Adrenal gland (tissue), 12 donors: ENCODE results near the gene LRRC14B. TPM values are rescaled to one million over a fixed set of nuclear protein-coding genes. Genes with fewer than 3 reads are reported as not detected.

Experiments
- DNase-seq, 7 donors: peaks; one replicate each; pipeline ENCODE4 v3.0.0-alpha.2; 2019 to 2020
- H3K27ac ChIP-seq, 5 donors: fragments of 200-600 bp; sonication (generic) in 4 of 5; 1 replicate in 3 of 5; 2 replicates in 2 of 5; pipeline versions ENCODE4 v1.5.1 to v1.8.0; 2016 to 2020; ENCODE audit warnings: mild to moderate bottlenecking in 1 of 5
- H3K27me3 ChIP-seq: fragments of 200-600 bp; 2 replicates; pipeline ENCODE4 v1.8.0; 2021
- H3K36me3 ChIP-seq, 2 donors: fragments of 200-600 bp; replicated peaks in 1 of 2; 1 replicate in 1 of 2; 2 replicates in 1 of 2; pipeline versions ENCODE4 v1.5.1 to v1.8.0; 2018 to 2022
- H3K4me1 ChIP-seq, 2 donors: fragments of 200-600 bp; replicated peaks in 1 of 2; 1 replicate in 1 of 2; 2 replicates in 1 of 2; pipeline versions ENCODE4 v1.5.1 to v1.8.0; 2018 to 2021
- H3K4me3 ChIP-seq, 4 donors: fragments of 200-600 bp; sonication (generic) in 3 of 4; one replicate each; pipeline ENCODE4 v1.5.1; 2016 to 2018
- H3K9me3 ChIP-seq, 3 donors: fragments of 200-600 bp; sonication (generic) in 1 of 3; replicated peaks in 1 of 3; 1 replicate in 2 of 3; 2 replicates in 1 of 3; pipeline versions ENCODE4 v1.5.1 to v1.8.0; 2016 to 2021
- CTCF ChIP-seq, 6 experiments: fragments of 450-650 bp in 4 of 6; fragments of 200-600 bp in 2 of 6; sonication (generic) in 1 of 6; IDR thresholded peaks; 1 replicate in 5 of 6; 2 replicates in 1 of 6; pipeline versions ENCODE4 v1.5.1 to v1.8.0; 2016 to 2021; ENCODE audit warnings: antibody characterized with exemption in 6 of 6, mild to moderate bottlenecking in 2 of 6, moderate library complexity in 1 of 6
- POLR2A ChIP-seq, 2 donors: fragments of 450-650 bp; IDR thresholded peaks; one replicate each; pipeline ENCODE4 v1.6.1; 2017; ENCODE audit warnings: antibody characterized with exemption in 2 of 2, mild to moderate bottlenecking in 2 of 2, moderate library complexity in 1 of 2
- WGBS, 4 donors: extraction: QIAGEN DNeasy Blood & Tissue Kit in 2 of 4; methylation state at CpG; one replicate each; pipeline versions ENCODE4 v1.1.5 to v1.1.7; 2013 to 2017; 5-methylcytosine and 5-hydroxymethylcytosine counted together
- intact Hi-C, 2 donors: fragments of 100-400 bp; cut with DNase I; formaldehyde crosslinking; loops; one replicate each; pipeline versions ENCODE4 v1.14.1 to v1.15.0; 2022 to 2023
- polyA plus RNA-seq, 3 donors: library from polyadenylated mRNA; stranded (reverse); fragments of 200-250 nt in 2 of 3; fragments of 350-450 nt in 1 of 3; fragmentation: Illumina TruSeq in 1 of 3; extraction: RNeasy Lipid Tissue Mini Kit (QIAGEN cat#74804) in 1 of 3; gene quantifications; one replicate each; pipeline ENCODE4 v1.2.3, GENCODE V29; 2013 to 2014
- total RNA-seq, 9 donors: library from RNA; depleted of rRNA in 4 of 9; stranded (reverse); fragments of >200 nt in 4 of 9; fragments of 120-200 nt in 1 of 9; fragmentation: NEBNext Ultra II Directional in 1 of 9; extraction: Animal tissue kit (Norgen Biotek cat#: 25700) in 1 of 9; gene quantifications; one replicate each; pipeline versions ENCODE4 v1.1.0 to v1.2.4, GENCODE V29; 2013 to 2023
- donor health status: healthy with polysubstance abuse.
- donor health status: Bipolar disorder and iron deficiency.
- donor health status: DM: yes; HTN: yes; CAD: no.
- donor health status: DM: no; HTN: no; CAD: no.
- donor health status: DM: no; HTN: no; CAD: no.
- donor health status: DM: yes; HTN: yes; CAD: no.

The LRRC14B gene
- total and polyA plus RNA-seq, 12 donors = 0.11 TPM; not detected in 11

DNA sequence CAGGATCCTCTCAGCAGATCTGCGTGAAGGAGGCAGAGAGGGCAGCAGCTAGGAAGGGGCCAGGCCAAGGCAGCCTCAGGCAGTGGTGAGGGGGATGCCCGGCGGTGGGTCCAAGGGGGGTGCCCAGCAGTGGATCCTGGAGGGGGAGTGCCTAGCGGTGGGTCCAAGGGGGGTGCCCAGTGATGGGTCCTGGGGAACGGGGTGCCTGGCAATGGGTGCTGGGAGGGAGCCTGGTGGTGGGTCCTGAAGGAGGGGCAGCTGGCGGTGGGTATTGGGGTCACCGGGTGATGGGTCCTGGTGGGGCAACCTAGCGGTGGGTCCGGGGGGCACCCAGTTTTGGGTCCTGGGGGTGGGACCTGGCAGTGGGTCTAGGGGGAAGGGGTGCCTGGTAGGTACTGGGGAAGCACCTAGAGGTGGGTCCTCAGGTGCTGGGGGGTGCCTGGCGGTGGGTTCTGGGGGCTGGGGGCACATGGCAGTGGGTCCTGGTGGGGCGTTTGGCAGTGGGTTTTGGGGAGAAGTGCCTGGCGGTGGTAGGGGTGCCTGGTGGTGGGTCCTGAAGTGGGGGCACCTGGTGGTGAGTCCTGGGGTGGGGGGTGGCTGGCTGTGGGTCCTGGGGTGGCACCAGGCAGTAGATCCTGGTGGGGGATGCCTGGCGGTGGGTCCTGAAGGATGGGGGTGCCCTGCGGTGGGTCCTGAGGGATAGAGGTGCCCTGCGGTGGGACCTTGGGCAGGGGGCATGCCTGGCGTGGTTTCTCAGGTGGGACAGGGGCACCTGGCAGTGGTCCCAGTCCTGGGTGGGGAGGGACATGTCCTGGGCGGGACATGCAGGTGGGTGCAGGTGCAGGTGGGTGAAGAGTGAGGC is 1.9 kb downstream of the LRRC14B start:
- WGBS, 4 donors = 84 to 87% (median 86%) methylated on average over 9 to 17 of the region's 17 CpGs
- TF ChIP-seq POLR2A (IDR thresholded peaks at IDR 0.05) (no peak), CTCF (IDR thresholded peaks at IDR 0.05) (no peak)
- intact Hi-C loops = no loop called here

DNA sequence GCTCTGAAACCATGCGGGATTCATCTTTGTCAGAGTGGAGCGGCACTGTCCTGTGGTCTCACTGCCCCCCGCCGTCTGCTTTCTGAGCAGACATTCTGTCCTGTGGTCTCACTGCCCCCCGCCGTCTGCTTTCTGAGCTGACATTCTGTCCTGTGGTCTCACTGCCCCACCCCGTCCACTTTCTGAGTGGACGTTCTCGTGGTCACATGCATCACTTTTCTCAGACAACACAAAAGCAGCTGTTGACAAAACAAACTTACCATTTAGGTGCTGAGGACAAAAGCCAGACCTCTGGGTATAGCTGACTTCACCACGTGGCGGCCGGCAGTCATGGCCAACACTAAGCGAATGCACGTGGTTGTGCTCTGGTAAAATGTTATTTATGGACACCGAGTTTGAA is 2.8 kb downstream of the LRRC14B start:
- Histone ChIP-seq H3K27ac (no peak overlapping the region), H3K4me3 (no peak overlapping the region), H3K36me3 (no peaks in the 10 kb centered on the region), H3K4me1 (no peaks in the 10 kb centered on the region), H3K27me3 (no peaks in the 10 kb centered on the region), H3K9me3 (no peaks in the 10 kb centered on the region)
- WGBS, 4 donors = 87 to 94% (median 90%) methylated on average over 15 of the region's 15 CpGs
- intact Hi-C loops = no loop called here
- no peak for DNase-seq
- no peak for TF ChIP-seq POLR2A (IDR thresholded peaks at IDR 0.05)
- TF ChIP-seq CTCF (IDR thresholded peaks at IDR 0.05) = no peak

More for the DNA sequence above, 1.9 kb downstream of the LRRC14B start:
- DNase-seq = no peak
- Histone ChIP-seq H3K27ac (no peak overlapping the region), H3K4me3 (no peak overlapping the region), H3K27me3 (no peaks in the 10 kb centered on the region), H3K36me3 (no peaks in the 10 kb centered on the region), H3K9me3 (no peaks in the 10 kb centered on the region), H3K4me1 (peaks cover 0 to 2% of the 10 kb centered on the region in 2 donors)

GRCh38 chr5:194603-195209 is 3.4 kb downstream of the LRRC14B start:
- no peak for DNase-seq
- H3K4me1 ChIP-seq = no peaks in the 10 kb centered on the region
- H3K4me3 ChIP-seq = no peak overlapping the region
- no peaks in the 10 kb centered on the region for H3K27me3 ChIP-seq
- intact Hi-C loops = no loop called here
- no peak overlapping the region for H3K27ac ChIP-seq
- WGBS, 4 donors = 94 to 96% (median 95%) methylated on average over 34 to 36 of the region's 36 CpGs
- no peak for TF ChIP-seq POLR2A (IDR thresholded peaks at IDR 0.05)
- no peak for TF ChIP-seq CTCF (IDR thresholded peaks at IDR 0.05)
- no peaks in the 10 kb centered on the region for H3K9me3 ChIP-seq
- no peaks in the 10 kb centered on the region for H3K36me3 ChIP-seq

DNA sequence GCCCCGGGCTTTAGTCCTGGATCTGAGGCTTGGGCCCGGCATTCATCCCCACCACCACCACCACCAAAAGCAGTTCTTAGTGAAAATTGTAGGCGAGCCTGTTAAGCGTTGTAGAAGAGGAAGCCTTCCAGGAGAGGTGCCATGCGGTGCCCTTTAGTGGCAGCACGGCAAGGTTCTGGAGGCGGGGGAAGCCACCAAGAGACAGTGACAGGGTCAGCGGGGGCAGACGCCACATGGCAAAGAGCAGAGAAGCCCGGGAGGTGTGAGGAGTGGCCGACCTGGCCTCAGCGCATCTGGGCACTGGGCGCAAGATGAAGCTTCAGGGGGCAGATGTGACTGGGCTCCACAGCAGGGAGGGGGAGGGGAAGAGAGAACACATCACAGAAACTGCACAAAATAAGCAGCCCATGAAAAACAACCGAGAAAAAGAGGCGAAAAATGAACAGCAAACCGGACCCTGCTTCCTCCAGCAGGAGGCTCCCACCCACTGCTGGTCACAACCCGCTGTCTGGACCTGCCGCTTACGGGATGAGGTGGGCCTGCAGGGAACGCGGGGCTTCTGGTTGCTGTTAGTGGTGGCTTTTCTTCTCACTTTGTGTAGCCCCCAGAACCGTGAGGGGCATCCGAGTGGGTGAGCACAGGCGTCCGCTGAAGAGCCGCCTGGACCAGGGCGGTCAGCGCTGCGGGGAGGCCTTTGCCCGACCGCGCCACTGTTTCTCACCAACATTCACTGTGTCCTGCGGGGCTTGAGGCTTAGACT is 4.3 kb downstream of the LRRC14B start:
- intact Hi-C loops = no loop called here
- no peak for TF ChIP-seq CTCF (IDR thresholded peaks at IDR 0.05)
- no peak for TF ChIP-seq POLR2A (IDR thresholded peaks at IDR 0.05)
- Histone ChIP-seq H3K27me3 (no peaks in the 10 kb centered on the region), H3K27ac (no peak overlapping the region), H3K4me3 (no peak overlapping the region), H3K36me3 (no peaks in the 10 kb centered on the region), H3K9me3 (no peaks in the 10 kb centered on the region), H3K4me1 (no peaks in the 10 kb centered on the region)
- 82 to 88% (median 86%) methylated on average over 27 to 33 of the region's 33 CpGs for WGBS, 4 donors
- DNase-seq = no peak
